Measurements from ENCODE around the gene CLPTM1L.
"Not testable (repeated sequence)": the region's sequence is repeated elsewhere in the genome, so short reads cannot be mapped to it uniquely, and the experiment has no call there.

The CLPTM1L gene

DNA sequence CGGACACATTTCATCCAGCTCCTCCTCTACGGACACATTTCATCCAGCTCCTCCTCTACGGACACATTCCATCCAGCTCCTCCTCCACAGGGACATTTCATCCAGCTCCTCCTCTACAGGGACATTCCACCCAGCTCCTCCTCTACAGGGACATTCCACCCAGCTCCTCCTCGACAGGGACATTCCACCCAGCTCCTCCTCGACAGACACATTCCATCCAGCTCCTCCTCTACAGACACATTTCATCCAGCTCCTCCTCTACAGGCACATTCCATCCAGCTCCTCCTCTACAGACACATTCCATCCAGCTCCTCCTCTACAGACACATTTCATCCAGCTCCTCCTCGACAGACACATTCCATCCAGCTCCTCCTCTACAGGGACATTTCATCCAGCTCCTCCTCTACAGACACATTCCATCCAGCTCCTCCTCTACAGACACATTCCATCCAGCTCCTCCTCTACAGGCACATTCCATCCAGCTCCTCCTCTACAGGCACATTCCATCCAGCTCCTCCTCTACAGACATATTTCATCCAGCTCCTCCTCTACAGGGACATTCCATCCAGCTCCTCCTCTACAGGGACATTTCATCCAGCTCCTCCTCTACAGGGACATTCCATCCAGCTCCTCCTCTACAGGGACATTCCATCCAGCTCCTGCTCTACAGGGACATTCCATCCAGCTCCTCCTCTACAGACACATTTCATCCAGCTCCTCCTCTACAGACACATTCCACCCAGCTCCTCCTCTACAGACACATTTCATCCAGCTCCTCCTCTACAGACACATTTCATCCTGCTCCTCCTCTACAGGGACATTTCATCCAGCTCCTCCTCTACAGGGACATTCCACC, 17.8 kb downstream of the CLPTM1L start:
- H3K27me3 ChIP-seq (ENCODE audit: control insufficient read depth in 2 of 2, insufficient read depth in 2 of 2, low read length in 2 of 2); H3K9me3 ChIP-seq (ENCODE audit: control insufficient read depth in 2 of 2, low read length in 2 of 2); H3K4me3 ChIP-seq (ENCODE audit: low read length in 2 of 2); H3K27ac ChIP-seq (ENCODE audit: low read depth in 2 of 2, low read length in 2 of 2); H3K9ac ChIP-seq (ENCODE audit: low read depth in 1 of 2, low read length in 2 of 2): not testable (repeated sequence)
- Histone ChIP-seq H3K4me1 (ENCODE audit: control insufficient read depth in 2 of 2, insufficient read depth in 2 of 2, low read length in 2 of 2) (peaks cover 7 to 11% of the 10 kb centered on the region in 2 donors), H3K36me3 (ENCODE audit: control insufficient read depth in 2 of 2, insufficient read depth in 2 of 2, low read length in 2 of 2) (peaks cover 43 to 60% of the 10 kb centered on the region in 2 donors)

DNA sequence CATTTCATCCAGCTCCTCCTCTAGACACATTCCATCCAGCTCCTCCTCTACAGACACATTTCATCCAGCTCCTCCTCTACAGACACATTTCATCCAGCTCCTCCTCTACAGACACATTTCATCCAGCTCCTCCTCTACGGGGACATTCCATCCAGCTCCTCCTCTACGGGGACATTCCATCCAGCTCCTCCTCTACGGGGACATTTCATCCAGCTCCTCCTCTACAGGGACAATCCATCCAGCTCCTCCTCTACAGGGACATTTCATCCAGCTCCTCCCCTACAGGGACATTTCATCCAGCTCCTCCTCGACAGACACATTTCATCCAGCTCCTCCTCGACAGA, 18.4 kb downstream of the CLPTM1L start:
- H3K36me3 ChIP-seq (ENCODE audit: control insufficient read depth in 2 of 2, insufficient read depth in 2 of 2, low read length in 2 of 2) = peaks cover 44 to 60% of the 10 kb centered on the region in 2 donors
- not testable (repeated sequence) for H3K4me3 ChIP-seq (ENCODE audit: low read length in 2 of 2); H3K27me3 ChIP-seq (ENCODE audit: control insufficient read depth in 2 of 2, insufficient read depth in 2 of 2, low read length in 2 of 2); H3K9ac ChIP-seq (ENCODE audit: low read depth in 1 of 2, low read length in 2 of 2); H3K9me3 ChIP-seq (ENCODE audit: control insufficient read depth in 2 of 2, low read length in 2 of 2); H3K27ac ChIP-seq (ENCODE audit: low read depth in 2 of 2, low read length in 2 of 2)
- H3K4me1 ChIP-seq (ENCODE audit: control insufficient read depth in 2 of 2, insufficient read depth in 2 of 2, low read length in 2 of 2) = peaks cover 7 to 11% of the 10 kb centered on the region in 2 donors

DNA sequence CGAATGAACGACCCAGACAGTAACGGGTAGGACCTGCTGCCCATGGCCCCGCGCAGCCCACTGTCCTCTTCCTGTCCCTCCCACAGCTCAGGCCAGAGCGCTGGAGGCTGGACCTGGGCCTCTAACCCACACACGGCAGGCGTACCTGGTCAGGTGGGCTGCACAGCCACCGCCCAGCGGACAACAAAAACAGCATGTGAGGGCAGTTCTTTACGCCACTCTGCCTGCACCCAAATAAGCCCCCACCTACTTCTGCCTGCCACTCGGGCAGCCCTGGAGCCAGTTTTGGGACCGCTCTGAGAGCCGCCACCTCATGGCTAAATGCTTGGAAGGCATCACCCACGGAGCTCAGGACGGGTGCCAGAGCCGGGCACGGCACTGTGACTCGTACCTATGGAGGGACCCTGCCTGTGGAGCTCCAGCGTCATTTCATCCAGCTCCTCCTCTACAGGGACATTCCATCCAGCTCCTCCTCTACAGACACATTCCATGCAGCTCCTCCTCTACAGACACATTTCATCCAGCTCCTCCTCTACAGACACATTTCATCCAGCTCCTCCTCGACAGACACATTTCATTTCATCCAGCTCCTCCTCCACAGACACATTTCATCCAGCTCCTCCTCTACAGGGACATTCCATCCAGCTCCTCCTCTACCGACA, 18.9 kb downstream of the CLPTM1L start:
- peaks cover 42 to 60% of the 10 kb centered on the region in 2 donors for H3K36me3 ChIP-seq (ENCODE audit: control insufficient read depth in 2 of 2, insufficient read depth in 2 of 2, low read length in 2 of 2)
- H3K27ac ChIP-seq (ENCODE audit: low read depth in 2 of 2, low read length in 2 of 2) = no peak overlapping the region
- H3K4me1 ChIP-seq (ENCODE audit: control insufficient read depth in 2 of 2, insufficient read depth in 2 of 2, low read length in 2 of 2) = peaks cover 5 to 9% of the 10 kb centered on the region in 2 donors
- no peak overlapping the region for H3K4me3 ChIP-seq (ENCODE audit: low read length in 2 of 2)
- no peaks in the 10 kb centered on the region for H3K27me3 ChIP-seq (ENCODE audit: control insufficient read depth in 2 of 2, insufficient read depth in 2 of 2, low read length in 2 of 2)
- H3K9ac ChIP-seq (ENCODE audit: low read depth in 1 of 2, low read length in 2 of 2) = no peak overlapping the region
- no peaks in the 10 kb centered on the region for H3K9me3 ChIP-seq (ENCODE audit: control insufficient read depth in 2 of 2, low read length in 2 of 2)

DNA sequence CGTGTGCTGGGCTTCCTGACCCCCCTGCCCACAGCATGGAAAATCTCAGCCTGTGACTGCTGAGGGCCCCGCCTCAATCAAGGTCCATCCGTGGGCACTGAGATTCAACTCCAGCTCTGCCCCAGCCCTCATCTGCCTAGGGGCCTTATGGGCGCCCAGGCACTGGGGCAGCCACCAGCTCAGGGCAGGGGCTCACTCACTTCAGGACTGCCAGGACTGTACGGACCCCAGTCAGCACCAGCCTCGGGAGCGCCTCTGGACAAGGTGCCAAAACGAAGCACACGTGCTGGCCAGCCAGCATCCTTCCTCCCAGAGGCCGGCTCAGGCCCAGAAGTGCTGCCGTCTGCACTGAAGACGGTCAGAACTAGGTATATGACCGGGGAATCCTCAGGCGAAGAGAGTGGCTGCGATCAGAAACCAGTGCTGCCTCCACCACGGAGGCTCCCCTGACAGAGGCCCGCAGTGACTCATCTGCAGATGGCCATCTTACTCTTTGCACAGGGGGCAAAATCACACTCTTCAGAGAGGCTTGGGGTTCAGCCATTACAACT, 19.6 kb downstream of the CLPTM1L start:
- Histone ChIP-seq H3K9me3 (ENCODE audit: control insufficient read depth in 2 of 2, low read length in 2 of 2) (no peaks in the 10 kb centered on the region), H3K9ac (ENCODE audit: low read depth in 1 of 2, low read length in 2 of 2) (no peak overlapping the region), H3K4me3 (ENCODE audit: low read length in 2 of 2) (no peak overlapping the region), H3K4me1 (ENCODE audit: control insufficient read depth in 2 of 2, insufficient read depth in 2 of 2, low read length in 2 of 2) (peaks cover 0 to 2% of the 10 kb centered on the region in 2 donors), H3K27ac (ENCODE audit: low read depth in 2 of 2, low read length in 2 of 2) (no peak overlapping the region), H3K27me3 (ENCODE audit: control insufficient read depth in 2 of 2, insufficient read depth in 2 of 2, low read length in 2 of 2) (no peaks in the 10 kb centered on the region), H3K36me3 (ENCODE audit: control insufficient read depth in 2 of 2, insufficient read depth in 2 of 2, low read length in 2 of 2) (peaks cover 40 to 60% of the 10 kb centered on the region in 2 donors)

DNA sequence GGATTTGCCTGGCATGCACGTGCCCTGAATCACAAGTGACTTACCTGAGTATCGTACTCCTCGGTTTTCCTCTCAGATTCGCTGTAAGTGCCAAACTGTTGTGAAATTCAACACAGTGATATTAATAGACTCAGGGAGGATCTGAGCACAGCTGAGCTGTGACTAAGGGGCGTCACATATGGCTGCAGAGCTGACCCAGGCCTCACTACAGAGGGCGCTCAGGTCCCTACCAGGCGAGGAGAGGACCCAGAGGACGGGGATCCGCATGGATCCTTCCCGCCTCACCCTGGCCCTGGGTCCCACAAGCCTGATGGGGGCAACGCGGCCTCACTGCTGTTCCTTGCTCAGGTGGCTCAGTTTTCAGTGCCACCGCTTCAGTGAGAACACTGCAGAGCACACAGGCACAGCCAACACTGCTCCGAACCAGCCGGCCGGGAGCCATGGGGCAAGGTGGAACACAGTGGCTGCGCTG, 20.1 kb downstream of the CLPTM1L start:
- Histone ChIP-seq H3K9me3 (ENCODE audit: control insufficient read depth in 2 of 2, low read length in 2 of 2) (no peaks in the 10 kb centered on the region), H3K27ac (ENCODE audit: low read depth in 2 of 2, low read length in 2 of 2) (no peak overlapping the region), H3K4me3 (ENCODE audit: low read length in 2 of 2) (no peak overlapping the region), H3K9ac (ENCODE audit: low read depth in 1 of 2, low read length in 2 of 2) (no peak overlapping the region), H3K4me1 (ENCODE audit: control insufficient read depth in 2 of 2, insufficient read depth in 2 of 2, low read length in 2 of 2) (no peaks in the 10 kb centered on the region), H3K36me3 (ENCODE audit: control insufficient read depth in 2 of 2, insufficient read depth in 2 of 2, low read length in 2 of 2) (peaks cover 42 to 60% of the 10 kb centered on the region in 2 donors), H3K27me3 (ENCODE audit: control insufficient read depth in 2 of 2, insufficient read depth in 2 of 2, low read length in 2 of 2) (no peaks in the 10 kb centered on the region)

DNA sequence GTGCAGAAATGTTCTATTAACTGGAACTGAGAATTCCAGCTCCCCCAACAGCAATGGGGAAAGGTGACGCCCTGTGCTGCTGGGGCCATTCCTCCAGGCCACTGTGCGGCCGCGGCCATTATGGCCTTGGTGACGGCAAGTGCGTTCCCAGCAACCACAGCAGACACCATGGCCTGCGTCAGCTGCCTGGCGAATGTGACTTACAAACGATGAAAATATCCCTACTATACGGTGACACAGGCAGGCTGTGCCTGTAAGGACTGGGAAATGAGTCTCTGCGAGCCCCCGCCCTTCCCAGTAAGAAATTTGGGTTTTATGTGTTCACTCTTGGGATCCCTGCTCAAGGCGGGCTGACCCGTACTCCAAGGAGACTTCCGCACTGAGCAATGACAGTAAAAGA, 20.6 kb downstream of the CLPTM1L start:
- Histone ChIP-seq H3K9me3 (ENCODE audit: control insufficient read depth in 2 of 2, low read length in 2 of 2) (no peaks in the 10 kb centered on the region), H3K4me3 (ENCODE audit: low read length in 2 of 2) (no peak overlapping the region), H3K4me1 (ENCODE audit: control insufficient read depth in 2 of 2, insufficient read depth in 2 of 2, low read length in 2 of 2) (no peaks in the 10 kb centered on the region), H3K36me3 (ENCODE audit: control insufficient read depth in 2 of 2, insufficient read depth in 2 of 2, low read length in 2 of 2) (peaks cover 46 to 64% of the 10 kb centered on the region in 2 donors), H3K9ac (ENCODE audit: low read depth in 1 of 2, low read length in 2 of 2) (no peak overlapping the region), H3K27ac (ENCODE audit: low read depth in 2 of 2, low read length in 2 of 2) (no peak overlapping the region), H3K27me3 (ENCODE audit: control insufficient read depth in 2 of 2, insufficient read depth in 2 of 2, low read length in 2 of 2) (no peaks in the 10 kb centered on the region)

DNA sequence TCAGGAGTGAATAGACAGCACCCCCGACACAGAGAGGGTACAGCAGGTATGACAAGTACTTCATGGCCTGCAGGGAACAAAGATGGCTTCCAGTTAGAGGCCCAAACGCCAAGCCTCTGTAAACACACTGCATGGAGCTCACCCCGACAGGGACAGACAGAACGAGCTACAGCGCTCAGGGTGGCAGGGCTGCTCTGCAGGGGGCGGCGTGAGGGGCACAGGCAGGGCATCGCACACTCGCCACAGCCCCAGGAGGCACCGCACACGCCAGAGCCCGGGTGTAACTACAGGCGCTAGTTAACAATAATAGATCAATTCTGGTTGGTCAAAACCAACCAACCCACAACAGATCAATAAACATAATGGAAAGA, 21.1 kb downstream of the CLPTM1L start:
- Histone ChIP-seq H3K9ac (ENCODE audit: low read depth in 1 of 2, low read length in 2 of 2) (no peak overlapping the region), H3K27ac (ENCODE audit: low read depth in 2 of 2, low read length in 2 of 2) (no peak overlapping the region), H3K4me3 (ENCODE audit: low read length in 2 of 2) (no peak overlapping the region), H3K36me3 (ENCODE audit: control insufficient read depth in 2 of 2, insufficient read depth in 2 of 2, low read length in 2 of 2) (peaks cover 50 to 65% of the 10 kb centered on the region in 2 donors), H3K4me1 (ENCODE audit: control insufficient read depth in 2 of 2, insufficient read depth in 2 of 2, low read length in 2 of 2) (no peaks in the 10 kb centered on the region), H3K9me3 (ENCODE audit: control insufficient read depth in 2 of 2, low read length in 2 of 2) (no peaks in the 10 kb centered on the region), H3K27me3 (ENCODE audit: control insufficient read depth in 2 of 2, insufficient read depth in 2 of 2, low read length in 2 of 2) (no peaks in the 10 kb centered on the region)

DNA sequence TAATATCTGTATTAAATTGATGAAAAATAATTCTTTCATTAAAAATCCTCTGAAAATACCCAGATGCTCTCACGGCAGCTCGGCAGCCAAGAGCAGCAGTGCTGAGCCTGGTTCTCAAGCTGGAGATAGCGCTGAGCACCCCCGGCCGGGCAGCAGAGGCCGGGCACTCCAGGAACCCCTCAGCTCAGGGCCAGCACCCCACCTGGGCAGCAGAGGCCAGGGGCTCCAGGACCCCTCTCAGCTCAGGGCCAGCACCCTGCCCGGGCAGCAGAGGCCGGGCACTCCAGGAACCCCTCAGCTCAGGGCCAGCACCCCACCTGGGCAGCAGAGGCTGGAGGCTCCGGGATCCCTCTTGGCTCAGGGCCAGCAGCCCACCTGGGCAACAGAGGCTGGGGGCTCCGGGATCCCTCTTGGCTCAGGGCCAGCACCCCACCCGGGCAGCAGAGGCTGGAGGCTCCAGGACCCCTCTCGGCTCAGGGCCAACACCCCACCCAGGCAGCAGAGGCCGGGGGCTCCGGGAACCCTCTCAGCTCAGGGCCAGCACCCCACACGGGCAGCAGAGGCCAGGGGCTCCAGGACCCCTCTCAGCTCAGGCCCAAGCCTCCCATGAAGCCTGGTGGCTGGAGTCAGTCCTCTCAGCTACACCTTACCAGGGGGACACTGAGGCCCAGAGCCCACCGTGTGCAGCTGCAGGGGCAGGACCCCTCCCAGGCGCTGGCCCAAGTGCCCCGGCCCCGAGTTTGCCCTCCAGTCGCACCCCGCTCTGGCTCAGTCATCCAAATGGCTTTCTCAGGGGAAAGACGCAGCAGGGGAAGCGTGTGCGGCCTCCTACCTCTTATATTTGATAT, 21.7 kb downstream of the CLPTM1L start:
- peaks cover 55 to 71% of the 10 kb centered on the region in 2 donors for H3K36me3 ChIP-seq (ENCODE audit: control insufficient read depth in 2 of 2, insufficient read depth in 2 of 2, low read length in 2 of 2)
- H3K27ac ChIP-seq (ENCODE audit: low read depth in 2 of 2, low read length in 2 of 2) = no peak overlapping the region
- H3K4me1 ChIP-seq (ENCODE audit: control insufficient read depth in 2 of 2, insufficient read depth in 2 of 2, low read length in 2 of 2) = no peaks in the 10 kb centered on the region
- no peak overlapping the region for H3K4me3 ChIP-seq (ENCODE audit: low read length in 2 of 2)
- no peaks in the 10 kb centered on the region for H3K27me3 ChIP-seq (ENCODE audit: control insufficient read depth in 2 of 2, insufficient read depth in 2 of 2, low read length in 2 of 2)
- H3K9me3 ChIP-seq (ENCODE audit: control insufficient read depth in 2 of 2, low read length in 2 of 2) = no peaks in the 10 kb centered on the region
- H3K9ac ChIP-seq (ENCODE audit: low read depth in 1 of 2, low read length in 2 of 2) = no peak overlapping the region

DNA sequence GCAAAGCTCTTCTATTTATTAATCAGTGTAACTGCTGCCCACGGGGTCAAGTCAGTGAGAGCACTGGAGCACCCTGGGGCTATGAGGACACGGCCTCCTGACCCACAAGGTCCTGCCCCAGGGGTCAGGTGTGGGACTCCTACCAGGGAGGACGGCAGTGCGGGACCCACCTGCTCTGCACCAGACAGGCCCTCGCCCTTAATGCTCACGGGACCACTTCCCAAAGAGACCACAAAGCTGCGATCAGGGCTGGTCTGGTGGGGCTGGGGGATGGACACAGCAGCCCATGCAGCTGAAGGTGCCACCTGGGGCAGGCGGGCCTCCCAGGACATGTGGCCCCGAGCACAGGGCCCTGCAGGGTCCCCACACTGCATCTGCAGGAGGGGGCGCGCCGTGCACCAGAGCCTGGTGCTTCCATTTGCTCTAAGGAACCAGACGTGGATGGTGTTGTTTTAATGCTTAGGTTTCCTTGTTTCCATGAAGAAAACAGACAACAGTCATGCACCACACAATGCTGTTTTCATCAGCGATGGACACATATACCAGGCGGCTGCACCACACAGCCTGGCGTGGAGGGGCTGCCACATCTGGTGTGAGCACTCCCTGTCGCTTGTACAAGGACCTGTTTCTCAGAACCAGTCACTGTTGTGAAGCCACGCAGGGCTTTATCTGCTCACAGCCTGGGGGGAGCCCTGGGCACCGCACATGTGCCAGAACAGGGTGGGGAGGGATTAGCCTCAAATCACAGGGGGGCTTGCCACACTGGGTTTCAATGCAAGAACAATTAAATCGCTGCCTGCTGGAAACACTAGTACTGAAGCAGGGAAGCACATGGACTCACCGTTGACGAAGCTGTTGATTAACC, 22.6 kb downstream of the CLPTM1L start:
- peaks cover 0 to 3% of the 10 kb centered on the region in 2 donors for H3K4me1 ChIP-seq (ENCODE audit: control insufficient read depth in 2 of 2, insufficient read depth in 2 of 2, low read length in 2 of 2)
- H3K27me3 ChIP-seq (ENCODE audit: control insufficient read depth in 2 of 2, insufficient read depth in 2 of 2, low read length in 2 of 2) = no peaks in the 10 kb centered on the region
- no peak overlapping the region for H3K9ac ChIP-seq (ENCODE audit: low read depth in 1 of 2, low read length in 2 of 2)
- peaks cover 60 to 75% of the 10 kb centered on the region in 2 donors for H3K36me3 ChIP-seq (ENCODE audit: control insufficient read depth in 2 of 2, insufficient read depth in 2 of 2, low read length in 2 of 2)
- H3K4me3 ChIP-seq (ENCODE audit: low read length in 2 of 2) = no peak overlapping the region
- H3K9me3 ChIP-seq (ENCODE audit: control insufficient read depth in 2 of 2, low read length in 2 of 2) = no peaks in the 10 kb centered on the region
- no peak overlapping the region for H3K27ac ChIP-seq (ENCODE audit: low read depth in 2 of 2, low read length in 2 of 2)

All from mucosa of rectum (tissue), 2 donors.